Kidney (tissue), 14 donors: ENCODE data around the gene COL21A1. TPM values are rescaled to one million over a fixed set of nuclear protein-coding genes. Genes with fewer than 3 reads are reported as not detected.

Source experiments
- DNase-seq, 5 donors: peaks; one replicate each; pipeline ENCODE4 v3.0.0-alpha.2; 2013 to 2020
- FAIRE-seq: peaks from 2 replicates; lab custom pipeline; 2012; peaks lifted over from hg19 to GRCh38; lab: Jason Lieb, UNC
- H3K27ac ChIP-seq, 2 donors: one replicate each; pipeline ENCODE4 v1.7.0; 2013; ENCODE audit warnings: low read depth in 2 of 2, low read length in 2 of 2, inconsistent platforms in 1 of 2
- H3K27me3 ChIP-seq: one replicate; pipeline ENCODE4 v1.7.1; 2013; ENCODE audit warnings: low read length, inconsistent platforms; ENCODE audit not compliant: control insufficient read depth, insufficient read depth
- H3K36me3 ChIP-seq, 3 donors: one replicate each; pipeline versions ENCODE4 v1.7.0 to v1.7.1; 2013; ENCODE audit warnings: low read length in 3 of 3, control low read depth in 1 of 3, inconsistent platforms in 1 of 3; ENCODE audit not compliant: insufficient read depth in 3 of 3, control insufficient read depth in 2 of 3
- H3K4me1 ChIP-seq, 3 donors: one replicate each; pipeline versions ENCODE4 v1.7.0 to v1.7.1; 2013; ENCODE audit warnings: low read length in 3 of 3, inconsistent platforms in 1 of 3, low read depth in 1 of 3; ENCODE audit not compliant: control insufficient read depth in 2 of 3, insufficient read depth in 2 of 3
- H3K4me3 ChIP-seq, 3 donors: one replicate each; pipeline versions ENCODE4 v1.7.0 to v1.8.1; 2013; ENCODE audit warnings: low read length in 3 of 3, control low read depth in 1 of 3, inconsistent platforms in 1 of 3
- H3K9ac ChIP-seq, 3 donors: one replicate each; pipeline versions ENCODE4 v1.7.0 to v1.7.1; 2013; ENCODE audit warnings: low read length in 3 of 3, control low read depth in 1 of 3, inconsistent platforms in 1 of 3
- H3K9me3 ChIP-seq, 3 donors: one replicate each; pipeline versions ENCODE4 v1.7.0 to v1.7.1; 2013; ENCODE audit warnings: low read length in 3 of 3, control low read depth in 1 of 3, inconsistent platforms in 1 of 3; ENCODE audit not compliant: control insufficient read depth in 2 of 3, insufficient read depth in 1 of 3
- intact Hi-C: fragments of 100-400 bp; cut with DNase I; formaldehyde crosslinking; loops from one replicate; pipeline ENCODE4 v1.11.1; 2022
- polyA plus RNA-seq: library from polyadenylated mRNA; stranded (reverse); fragments of 350-450 nt; fragmentation: Illumina TruSeq; extraction: RNeasy Lipid Tissue Mini Kit (QIAGEN cat#74804); gene quantifications from one replicate; pipeline ENCODE4 v1.2.3, GENCODE V29; 2014; ENCODE audit warnings: low read depth, low replicate concordance; ENCODE audit not compliant: insufficient read depth
- total RNA-seq: library from RNA; stranded (reverse); fragmentation: NEBNext Ultra II Directional; extraction: Animal tissue kit (Norgen Biotek cat#: 25700); gene quantifications from one replicate; pipeline ENCODE4 v1.2.1, GENCODE V29; 2021
- TF ChIP-seq, protein P1 (sequence below): IDR thresholded peaks from 3 replicates; pipeline ENCODE4 v1.5.1; 2012; ENCODE audit warnings: mild to moderate bottlenecking, moderate library complexity, borderline replicate concordance; ENCODE audit not compliant: insufficient read depth; ENCODE audit errors: extremely low read depth
- donor health status: control.
- donor health status: control.
- donor health status: control.
- donor health status: control.
- donor health status: control.
- donor health status: DM: yes; HTN: yes; CAD: no.
- donor health status: Normal renal cell carcinoma (clear cell type).

Gene COL21A1
- total and polyA plus RNA-seq, 2 donors from 2014 or later: 1.6 to 3.1 TPM

DNA sequence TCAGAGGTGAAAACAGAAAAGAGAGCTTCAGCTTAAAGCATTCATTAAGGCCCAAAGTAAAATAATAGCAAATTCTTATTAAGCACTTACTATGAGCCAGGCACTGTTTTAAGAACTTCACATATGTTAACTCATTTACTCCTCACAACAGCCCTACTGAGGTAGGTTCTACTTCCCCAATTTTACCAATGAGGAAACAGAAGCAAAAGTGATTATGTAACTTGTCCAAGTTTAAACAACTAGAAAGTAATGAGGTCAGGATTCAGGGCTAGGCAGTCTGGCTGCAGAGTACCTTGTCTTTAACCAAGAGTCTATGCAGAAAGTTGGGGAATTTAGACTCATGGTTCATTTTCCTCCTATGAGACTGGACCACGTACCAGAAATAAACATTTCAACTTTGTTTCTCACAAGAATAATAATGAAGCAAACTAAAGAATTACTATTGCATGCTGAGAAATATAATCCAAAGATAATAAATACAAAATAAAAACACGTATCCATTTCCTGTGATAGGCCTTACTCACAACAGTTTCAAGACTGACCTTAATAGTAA is 3.8 kb downstream of the COL21A1 start:
- intact Hi-C loops: no loop called here
- DNase-seq (no peak), FAIRE-seq (no peak)
- H3K36me3 ChIP-seq: no peaks in the 10 kb centered on the region
- H3K4me1 ChIP-seq: peaks cover 0 to 3% (median 0%) of the 10 kb centered on the region in 3 donors
- no peaks in the 10 kb centered on the region for H3K9me3 ChIP-seq
- H3K27me3 ChIP-seq: no peaks in the 10 kb centered on the region
- TF ChIP-seq, protein P1, sequence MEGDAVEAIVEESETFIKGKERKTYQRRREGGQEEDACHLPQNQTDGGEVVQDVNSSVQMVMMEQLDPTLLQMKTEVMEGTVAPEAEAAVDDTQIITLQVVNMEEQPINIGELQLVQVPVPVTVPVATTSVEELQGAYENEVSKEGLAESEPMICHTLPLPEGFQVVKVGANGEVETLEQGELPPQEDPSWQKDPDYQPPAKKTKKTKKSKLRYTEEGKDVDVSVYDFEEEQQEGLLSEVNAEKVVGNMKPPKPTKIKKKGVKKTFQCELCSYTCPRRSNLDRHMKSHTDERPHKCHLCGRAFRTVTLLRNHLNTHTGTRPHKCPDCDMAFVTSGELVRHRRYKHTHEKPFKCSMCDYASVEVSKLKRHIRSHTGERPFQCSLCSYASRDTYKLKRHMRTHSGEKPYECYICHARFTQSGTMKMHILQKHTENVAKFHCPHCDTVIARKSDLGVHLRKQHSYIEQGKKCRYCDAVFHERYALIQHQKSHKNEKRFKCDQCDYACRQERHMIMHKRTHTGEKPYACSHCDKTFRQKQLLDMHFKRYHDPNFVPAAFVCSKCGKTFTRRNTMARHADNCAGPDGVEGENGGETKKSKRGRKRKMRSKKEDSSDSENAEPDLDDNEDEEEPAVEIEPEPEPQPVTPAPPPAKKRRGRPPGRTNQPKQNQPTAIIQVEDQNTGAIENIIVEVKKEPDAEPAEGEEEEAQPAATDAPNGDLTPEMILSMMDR: no peak
- no peak overlapping the region for H3K9ac ChIP-seq
- no peak overlapping the region for H3K4me3 ChIP-seq
- no peak overlapping the region for H3K27ac ChIP-seq

DNA sequence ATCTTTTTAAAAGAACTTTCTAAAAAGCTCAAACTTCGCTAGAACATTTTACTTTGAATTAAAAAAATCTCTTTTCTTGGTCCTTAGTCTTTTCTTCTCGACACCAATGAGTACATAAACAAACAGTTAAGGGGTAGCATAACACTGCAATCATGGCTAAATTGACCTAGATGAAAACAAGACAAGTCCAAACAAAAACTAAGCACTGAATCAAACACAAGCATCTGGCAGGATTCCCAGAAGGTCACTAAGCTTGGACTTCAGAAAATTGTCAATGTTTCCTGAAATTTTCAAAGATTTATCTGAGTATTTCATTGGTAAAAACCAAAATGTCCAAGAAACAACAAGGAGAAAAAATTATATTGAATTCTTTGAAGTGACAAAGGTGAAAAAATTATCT is 5.0 kb downstream of the COL21A1 start:
- peaks cover 0 to 3% (median 0%) of the 10 kb centered on the region in 3 donors for H3K4me1 ChIP-seq
- no peak overlapping the region for H3K9ac ChIP-seq
- H3K27ac ChIP-seq: no peak overlapping the region
- intact Hi-C loops: no loop called here
- no peaks in the 10 kb centered on the region for H3K9me3 ChIP-seq
- FAIRE-seq: no peak
- DNase-seq: peak in 2 of 5 donors; percentile 44 to 67
- H3K27me3 ChIP-seq: no peaks in the 10 kb centered on the region
- no peak overlapping the region for H3K4me3 ChIP-seq
- no peaks in the 10 kb centered on the region for H3K36me3 ChIP-seq
- TF ChIP-seq, protein P1: no peak

DNA sequence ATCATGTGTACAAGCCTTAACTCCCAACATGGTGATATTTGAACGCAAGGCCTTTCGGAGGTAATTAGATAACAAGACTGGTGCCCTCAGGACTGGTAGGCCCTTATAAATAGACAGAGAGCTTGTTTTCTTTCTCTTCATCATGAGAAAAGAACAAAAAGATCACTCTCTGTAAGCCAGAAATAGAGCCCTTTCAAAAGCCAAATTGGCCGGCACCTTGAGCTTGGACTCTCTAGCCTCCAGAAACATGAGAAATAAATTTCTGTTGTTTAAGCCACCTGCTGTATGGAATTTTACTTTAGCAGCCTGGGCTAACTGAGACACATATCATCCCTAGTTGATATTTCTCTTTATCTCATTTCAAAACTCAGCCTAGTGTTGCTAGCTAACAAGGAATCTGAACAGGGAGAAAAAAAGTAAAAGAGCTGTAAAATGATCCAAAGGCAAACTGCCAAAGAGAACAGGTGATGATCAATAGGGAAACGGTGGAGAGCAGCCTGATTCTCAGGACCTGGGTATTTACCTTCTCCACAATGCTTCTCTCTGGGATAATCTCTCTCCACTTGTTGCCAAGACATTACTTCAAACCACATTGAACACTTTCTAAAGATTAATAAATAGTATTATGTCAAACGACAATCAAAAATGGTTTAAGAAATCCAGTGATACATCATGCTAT is 6.1 kb downstream of the COL21A1 start:
- no peak overlapping the region for H3K27ac ChIP-seq
- FAIRE-seq: no peak

More for the DNA sequence above, 6.1 kb downstream of the COL21A1 start:
- DNase-seq: no peak
- H3K4me3 ChIP-seq: no peak overlapping the region
- H3K9me3 ChIP-seq: no peaks in the 10 kb centered on the region
- H3K9ac ChIP-seq: no peak overlapping the region
- H3K4me1 ChIP-seq: no peaks in the 10 kb centered on the region
- intact Hi-C loops: no loop called here
- no peaks in the 10 kb centered on the region for H3K36me3 ChIP-seq
- H3K27me3 ChIP-seq: no peaks in the 10 kb centered on the region
- TF ChIP-seq, protein P1: no peak
